OCI-M2 (cell line): ENCODE results near the gene OTOA.
"Not testable (repeated sequence)": the region's sequence is repeated elsewhere in the genome, so short reads cannot be mapped to it uniquely, and the experiment has no call there.

Experiments
- DNase-seq: peaks from one replicate; lab custom pipeline; 2025; ENCODE audit not compliant: unreplicated experiment; lab: John Stamatoyannopoulos, UW

OTOA gene

GRCh38 chr16:21667575-21667974 lies 3.8 kb downstream of the OTOA start:
- DNase-seq: no peak

- no peak for DNase-seq
Observed at GRCh38 chr16:21673469-21673868, 9.7 kb downstream of the OTOA start.

- DNase-seq: not testable (repeated sequence)
Observed at GRCh38 chr16:21674456-21674855, 10.7 kb downstream of the OTOA start.

GRCh38 chr16:21680714-21681113 lies 16.9 kb downstream of the OTOA start:
- DNase-seq: not testable (repeated sequence)

GRCh38 chr16:21683184-21683583 lies 19.4 kb downstream of the OTOA start:
- no peak for DNase-seq

GRCh38 chr16:21684199-21684598 lies 20.4 kb downstream of the OTOA start:
- no peak for DNase-seq

- no peak for DNase-seq
Observed at GRCh38 chr16:21685034-21685455, 21.3 kb downstream of the OTOA start.

- no peak for DNase-seq
Observed at GRCh38 chr16:21689107-21689506, 25.3 kb downstream of the OTOA start.

- DNase-seq: not testable (repeated sequence)
Observed at GRCh38 chr16:21690967-21691366, 27.2 kb downstream of the OTOA start.

GRCh38 chr16:21694609-21695008 lies 30.8 kb downstream of the OTOA start:
- DNase-seq: no peak

- DNase-seq: no peak
Observed at GRCh38 chr16:21697032-21697431, 33.3 kb downstream of the OTOA start.

GRCh38 chr16:21698169-21699032 lies 34.6 kb downstream of the OTOA start:
- no peak for DNase-seq

GRCh38 chr16:21701271-21701670 lies 37.5 kb downstream of the OTOA start:
- no peak for DNase-seq

- DNase-seq: no peak
Observed at GRCh38 chr16:21702276-21702675, 38.5 kb downstream of the OTOA start.

GRCh38 chr16:21703156-21703555 lies 39.4 kb downstream of the OTOA start:
- DNase-seq: no peak

GRCh38 chr16:21703589-21704174 lies 39.9 kb downstream of the OTOA start:
- DNase-seq: no peak

- no peak for DNase-seq
Observed at GRCh38 chr16:21704266-21704665, 40.5 kb downstream of the OTOA start.

- no peak for DNase-seq
Observed at GRCh38 chr16:21704733-21705132, 41.0 kb downstream of the OTOA start.

GRCh38 chr16:21708533-21709115 lies 44.9 kb downstream of the OTOA start:
- DNase-seq: peak; percentile 8

GRCh38 chr16:21710938-21711337 lies 47.2 kb downstream of the OTOA start:
- DNase-seq: no peak

GRCh38 chr16:21713549-21714368 lies 50.0 kb downstream of the OTOA start:
- DNase-seq: no peak

GRCh38 chr16:21714369-21714618 lies 50.5 kb downstream of the OTOA start:
- DNase-seq: not testable (repeated sequence)
